Measurements from ENCODE around the gene PLEKHO2. TPM values are rescaled to one million over a fixed set of nuclear protein-coding genes. Genes with fewer than 3 reads are reported as not detected.

Gene PLEKHO2
- total RNA-seq (20.7 and 24.9 TPM in 2 replicates), polyA plus RNA-seq (21.9 and 23.9 TPM in 2 replicates), polyA minus RNA-seq (22.7 and 24.0 TPM in 2 replicates), Bru-seq, nascent RNA (percentile 64 among the genes with signal in this experiment), BruChase-seq, experiment 1, labeled RNA remaining after a 6-hour chase (percentile 79 among the genes with signal in this experiment), BruChase-seq, experiment 2, labeled RNA remaining after a 2-hour chase (percentile 93 among the genes with signal in this experiment)
- polyA plus RNA-seq (2011; cell fraction: cytosol; rRNA removed) = 17.5 and 20.2 TPM in 2 replicates
- polyA plus RNA-seq (2011; cell fraction: nucleus; rRNA removed) = 18.5 and 19.2 TPM in 2 replicates
- 15.5 and 18.0 TPM in 2 replicates for polyA plus RNA-seq (2012)
- polyA minus RNA-seq (2011; cell fraction: cytosol; rRNA and poly(A)+ RNA removed) = 0.82 TPM
- 9.4 and 10.0 TPM in 2 replicates for polyA minus RNA-seq (2011; cell fraction: nucleus; rRNA and poly(A)+ RNA removed)
- long read RNA-seq, transcript PLEKHO2-201 (6 exons, 3,720 nt) = major isoform, 17 of 47 reads
- long read RNA-seq, partial matches to known transcripts = 27 of 47 reads
- long read RNA-seq, other reads (novel, unspliced or antisense) = 1 of 47 reads

- TF ChIP-seq POLR2AphosphoS5 (IDR thresholded peaks at IDR 0.05; ENCODE audit: insufficient read depth, low read depth, low read length) (peak; percentile 84), CTCF (IDR thresholded peaks at IDR 0.05; ENCODE audit: extremely low read depth in 1 of 2, insufficient read depth in 1 of 2, low read depth in 1 of 2, low read length in 2 of 2) (peak in 1 of 2 donors; percentile 41), MAX (IDR thresholded peaks at IDR 0.05; ENCODE audit: insufficient read depth, insufficient read length) (no peak), POLR2A (IDR thresholded peaks at IDR 0.05; ENCODE audit: low read depth, low read length) (peak; percentile 94), EZH2 (IDR thresholded peaks at IDR 0.05; ENCODE audit: borderline replicate concordance, low read depth, low read length, severe bottlenecking) (no peak)
- dilution Hi-C loops (cut with MboI; ENCODE audit: extremely low pct_ligation_motif_present, low sequenced_read_pairs) (no loop called here), intact Hi-C loops (cut with micrococcal nuclease) (loop anchor here (1.0 to 5.0 kb wide), 5 partner anchors 16 to 146 kb away; partner anchors contain the start of genes PIF1 and SPG21)
- ChIA-PET CTCF (interaction anchor here (0.9 to 1.8 kb wide), 6 partner anchors 37 to 113 kb away, joined by 3 to 9 read pairs (median 4); no protein-coding TSS in a partner anchor), POLR2A (interaction anchor here (0.7 to 1.3 kb wide), 6 partner anchors 16 to 463 kb away, joined by 3 to 6 read pairs (median 4); partner anchors contain the start of genes PIF1 and RNU5B-1)
- peak within 1 kb of the TSS; percentile 75 for H3K4me2 ChIP-seq (ENCODE audit: insufficient read depth, low read length)
- no peaks in the 10 kb centered on the region for H4K20me1 ChIP-seq (replicated peaks; ENCODE audit: control insufficient read depth, extremely low read depth, insufficient read depth, low read length)
- DNase-seq (ENCODE audit: low read depth, low spot score) = peak; percentile 93
- no peaks in the 10 kb centered on the region for H3K36me3 ChIP-seq (ENCODE audit: control insufficient read depth in 2 of 2, extremely low read depth in 1 of 2, insufficient read depth in 2 of 2, low read length in 2 of 2)
- H3K79me2 ChIP-seq (ENCODE audit: control insufficient read depth, insufficient read depth, low read length) = peaks cover 47% of the 10 kb centered on the region
- H2AFZ ChIP-seq (ENCODE audit: low read depth, low read length) = peak within 1 kb of the TSS; percentile 55
- H3K27ac ChIP-seq (ENCODE audit: insufficient read depth, low read depth, low read length) = peak within 1 kb of the TSS; percentile 57
- FAIRE-seq = peak; percentile 93
- peak within 1 kb of the TSS; percentile 57 for H3K9ac ChIP-seq (replicated peaks; ENCODE audit: extremely low read depth, insufficient read depth, low read length)
- no peaks in the 10 kb centered on the region for H3K27me3 ChIP-seq (ENCODE audit: control insufficient read depth in 2 of 2, insufficient read depth in 2 of 2, low read length in 2 of 2)
- peaks cover 41% of the 10 kb centered on the region for H3K4me1 ChIP-seq (ENCODE audit: control insufficient read depth, extremely low read depth, insufficient read depth, low read length)
- H3K4me3 ChIP-seq (replicated peaks in 1 of 3; ENCODE audit: insufficient read depth in 1 of 3, low read depth in 1 of 3, low read length in 3 of 3) = peak within 1 kb of the TSS; percentile 26 to 97 (median 62)
- BruUV-seq (replicated peaks) = no TSS peak
- H3K9me1 ChIP-seq (replicated peaks; ENCODE audit: control insufficient read depth, extremely low read depth, insufficient read depth, low read length) = no peaks in the 10 kb centered on the region
- no peaks in the 10 kb centered on the region for H3K9me3 ChIP-seq (replicated peaks; ENCODE audit: control insufficient read depth, insufficient read depth, low read length)
Observed at GRCh38 chr15:64841344-64842095, at the start of gene PLEKHO2. PLEKHO2 (plus strand) TSS chr15:64841915; CDS start chr15:64842017, 102 bp downstream.
